Hematopoietic multipotent progenitor cell (in vitro differentiated cells): Measurements from ENCODE around the gene KCNMB2. TPM values are rescaled to one million over a fixed set of nuclear protein-coding genes. Genes with fewer than 3 reads are reported as not detected.

ENCODE experiments used
- DNase-seq, 3 donors: peaks; one replicate each; pipeline ENCODE4 v3.0.0-alpha.2; 2011 to 2015; ENCODE audit warnings: low read depth in 2 of 3, low spot score in 2 of 3
- total RNA-seq: library from RNA; depleted of rRNA; stranded (reverse); fragments of >200 nt; gene quantifications from one replicate; pipeline ENCODE4 v1.2.3, GENCODE V29; 2012

The KCNMB2 gene
- total RNA-seq, 1 donor, result not detected

- DNase-seq, result no peak
These were observed 98.7 kb downstream of the KCNMB2 start for GRCh38 chr3:178634975-178635374.

- DNase-seq, result no peak
These were observed 101.6 kb downstream of the KCNMB2 start for GRCh38 chr3:178637802-178638201.

GRCh38 chr3:178645503-178645902 is 109.3 kb downstream of the KCNMB2 start:
- no peak for DNase-seq

- no peak for DNase-seq
These were observed 110.1 kb downstream of the KCNMB2 start for GRCh38 chr3:178646186-178646862.

- DNase-seq, result no peak
These were observed 119.3 kb downstream of the KCNMB2 start for GRCh38 chr3:178655488-178655887.

GRCh38 chr3:178658694-178659325 is 122.6 kb downstream of the KCNMB2 start:
- no peak for DNase-seq

GRCh38 chr3:178663201-178663934 is 127.1 kb downstream of the KCNMB2 start:
- no peak for DNase-seq

- no peak for DNase-seq
These were observed 129.5 kb downstream of the KCNMB2 start for GRCh38 chr3:178665747-178666146.

GRCh38 chr3:178669022-178669601 is 132.9 kb downstream of the KCNMB2 start:
- DNase-seq, result no peak

GRCh38 chr3:178669758-178670157 is 133.5 kb downstream of the KCNMB2 start:
- DNase-seq, result no peak

- no peak for DNase-seq
These were observed 135.1 kb downstream of the KCNMB2 start for GRCh38 chr3:178671377-178671776.

GRCh38 chr3:178671791-178672190 is 135.6 kb downstream of the KCNMB2 start:
- DNase-seq, result no peak

GRCh38 chr3:178672275-178672674 is 136.0 kb downstream of the KCNMB2 start:
- DNase-seq, result no peak

GRCh38 chr3:178673529-178673928 is 137.3 kb downstream of the KCNMB2 start:
- DNase-seq, result no peak

GRCh38 chr3:178676077-178676476 is 139.8 kb downstream of the KCNMB2 start:
- DNase-seq, result no peak

GRCh38 chr3:178676942-178677790 is 140.9 kb downstream of the KCNMB2 start:
- DNase-seq, result no peak

GRCh38 chr3:178677961-178678360 is 141.7 kb downstream of the KCNMB2 start:
- DNase-seq, result no peak

- no peak for DNase-seq
These were observed 143.8 kb downstream of the KCNMB2 start for GRCh38 chr3:178680037-178680436.

GRCh38 chr3:178680489-178680888 is 144.3 kb downstream of the KCNMB2 start:
- DNase-seq, result no peak

- no peak for DNase-seq
These were observed 148.8 kb downstream of the KCNMB2 start for GRCh38 chr3:178684881-178685590.
